Iris pigment epithelial cell (primary cell): ENCODE measurements around the gene PCSK2.
A peak's percentile ranks its signal among the peaks of the same experiment; 100 is the strongest.

Source experiments
- DNase-seq: peaks from one replicate; pipeline ENCODE4 v3.0.0-alpha.2; 2011; ENCODE audit warnings: low read depth

The PCSK2 gene

DNA sequence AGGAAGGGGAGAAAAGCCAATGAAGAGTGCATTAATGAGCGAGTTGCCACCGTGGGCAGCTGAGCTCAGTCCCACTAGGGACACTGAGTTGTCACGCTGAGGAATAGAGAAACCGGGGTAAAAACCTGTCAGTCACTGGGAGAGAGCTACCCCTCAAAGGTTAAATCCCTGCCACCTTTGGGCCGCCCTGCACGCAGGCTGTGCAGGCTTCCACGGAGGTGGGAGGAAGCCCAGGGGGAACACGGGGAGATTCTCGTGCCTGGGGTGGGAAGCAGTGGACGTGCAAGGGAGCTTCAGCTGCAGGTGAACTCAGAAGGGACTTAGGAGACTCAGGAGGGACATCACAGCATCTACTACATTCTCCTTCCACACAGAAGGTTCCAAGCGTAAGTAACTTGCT lies 253.9 kb downstream of the PCSK2 start:
- no peak for DNase-seq

DNA sequence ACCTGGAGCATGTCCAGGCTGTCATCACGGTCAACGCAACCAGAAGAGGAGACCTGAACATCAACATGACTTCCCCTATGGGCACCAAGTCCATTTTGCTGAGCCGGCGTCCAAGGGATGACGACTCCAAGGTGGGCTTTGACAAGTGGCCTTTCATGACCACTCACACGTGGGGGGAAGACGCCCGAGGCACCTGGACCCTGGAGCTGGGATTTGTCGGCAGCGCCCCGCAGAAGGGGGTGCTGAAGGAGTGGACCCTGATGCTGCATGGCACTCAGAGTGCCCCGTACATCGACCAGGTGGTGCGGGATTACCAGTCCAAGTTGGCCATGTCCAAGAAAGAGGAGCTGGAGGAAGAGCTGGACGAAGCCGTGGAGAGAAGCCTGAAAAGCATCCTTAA lies 254.8 kb downstream of the PCSK2 start:
- DNase-seq = no peak

DNA sequence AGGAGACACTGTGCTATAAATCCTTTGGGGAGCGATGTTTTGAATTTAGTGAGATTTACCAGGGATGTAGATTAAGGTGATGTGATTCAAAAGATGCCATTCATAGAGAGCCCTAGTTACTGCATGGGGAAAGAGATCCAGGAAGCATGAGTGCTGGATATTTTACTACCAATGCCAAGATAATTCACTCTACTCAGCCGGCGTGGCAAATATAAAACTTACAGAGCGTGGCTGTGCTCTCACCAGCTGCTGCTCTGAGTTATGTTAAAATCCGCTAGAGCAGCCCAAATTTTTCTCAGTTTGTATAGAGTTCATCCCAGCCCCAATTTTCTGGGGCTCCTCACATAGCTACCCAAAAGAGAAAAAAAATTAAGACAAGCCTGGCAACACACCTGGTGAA lies 255.7 kb downstream of the PCSK2 start:
- DNase-seq = no peak

DNA sequence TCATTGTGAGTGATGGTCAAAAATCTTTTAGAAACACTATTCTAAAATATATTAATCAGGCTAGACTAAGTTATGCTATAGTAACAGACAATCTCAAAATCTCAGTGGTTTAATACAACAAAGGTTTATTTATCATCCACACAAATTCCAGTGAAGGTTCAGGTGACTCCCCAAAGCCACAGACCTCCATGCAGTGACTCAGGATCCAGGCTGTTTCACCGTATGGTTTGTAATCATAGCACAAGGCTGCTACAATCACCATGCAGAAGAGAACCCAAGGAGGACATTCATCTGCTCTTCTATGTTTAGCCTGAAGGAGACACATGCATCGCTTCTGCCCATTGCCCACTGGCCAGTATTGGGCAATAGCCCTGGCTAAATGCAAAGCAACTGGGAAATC lies 258.2 kb downstream of the PCSK2 start:
- no peak for DNase-seq

DNA sequence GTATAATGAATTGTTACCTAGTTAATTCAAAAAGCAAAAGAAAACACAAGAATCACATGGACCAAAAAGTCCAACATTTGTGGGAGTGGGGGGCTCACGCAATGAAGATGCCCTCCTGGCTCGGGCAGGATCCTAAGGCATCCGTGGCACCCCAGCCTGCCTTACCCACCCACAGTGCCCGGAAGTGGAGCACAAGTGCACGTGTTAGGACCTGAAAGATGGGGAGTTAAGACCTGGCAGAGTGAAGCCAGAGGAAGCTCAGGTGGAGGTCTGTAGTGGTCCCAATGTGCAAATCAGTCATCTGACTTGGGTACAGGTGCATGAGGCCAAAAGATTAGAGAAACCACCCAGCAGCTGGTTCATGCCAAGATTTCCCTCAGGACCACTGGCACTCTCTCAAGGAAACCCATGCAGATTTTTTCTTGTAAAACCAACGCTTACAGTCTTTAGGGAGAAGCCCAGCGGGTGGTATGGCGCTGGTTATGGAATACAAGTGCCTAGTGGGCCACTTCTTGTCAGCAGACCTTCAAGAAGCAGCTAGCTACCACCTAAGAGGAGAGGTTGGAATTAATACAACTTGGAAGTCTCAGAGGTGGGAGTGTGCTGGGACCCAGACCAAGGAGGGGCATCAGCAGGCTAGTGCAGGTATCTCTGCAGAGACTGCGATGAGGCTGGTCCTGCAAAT lies 262.2 kb downstream of the PCSK2 start:
- DNase-seq = no peak

DNA sequence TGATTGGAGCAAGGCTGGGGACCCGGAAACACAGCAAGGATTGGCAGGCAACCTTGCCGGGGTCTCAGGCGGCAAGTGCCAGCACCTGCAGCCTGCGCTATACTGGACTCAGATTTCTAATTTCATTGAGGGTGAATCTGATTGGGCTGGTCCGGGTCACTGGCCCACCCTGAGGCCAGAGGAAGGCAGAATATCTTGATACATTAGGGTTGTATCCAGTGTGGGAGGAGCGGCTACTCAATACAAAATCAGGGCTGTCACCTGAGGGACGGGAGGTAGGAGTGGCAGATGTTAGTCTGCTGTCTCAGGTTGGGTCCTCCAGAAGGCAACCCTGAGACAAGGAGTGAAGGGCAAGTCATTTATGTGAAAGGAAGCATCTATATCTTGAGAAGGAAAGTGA lies 263.7 kb downstream of the PCSK2 start:
- DNase-seq = no peak

DNA sequence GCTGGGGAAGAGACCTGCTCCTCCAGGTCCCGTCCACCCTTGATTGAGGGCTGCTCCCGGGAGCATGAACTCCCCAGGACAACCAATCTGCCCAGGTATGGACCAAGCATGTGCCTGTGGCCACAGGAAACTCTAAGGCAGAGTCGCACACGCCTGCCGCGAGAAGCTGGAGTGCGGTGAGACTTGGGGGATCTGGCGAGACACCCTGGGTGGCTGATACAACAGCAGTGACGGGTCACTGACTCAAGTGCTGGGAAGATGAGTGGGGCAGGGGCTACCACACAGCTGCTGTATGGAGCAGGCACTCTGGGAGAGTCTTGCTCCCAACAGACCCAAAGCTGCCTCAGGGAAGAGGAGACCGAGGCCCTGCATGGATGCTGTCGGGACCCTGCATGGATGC lies 264.2 kb downstream of the PCSK2 start:
- no peak for DNase-seq

DNA sequence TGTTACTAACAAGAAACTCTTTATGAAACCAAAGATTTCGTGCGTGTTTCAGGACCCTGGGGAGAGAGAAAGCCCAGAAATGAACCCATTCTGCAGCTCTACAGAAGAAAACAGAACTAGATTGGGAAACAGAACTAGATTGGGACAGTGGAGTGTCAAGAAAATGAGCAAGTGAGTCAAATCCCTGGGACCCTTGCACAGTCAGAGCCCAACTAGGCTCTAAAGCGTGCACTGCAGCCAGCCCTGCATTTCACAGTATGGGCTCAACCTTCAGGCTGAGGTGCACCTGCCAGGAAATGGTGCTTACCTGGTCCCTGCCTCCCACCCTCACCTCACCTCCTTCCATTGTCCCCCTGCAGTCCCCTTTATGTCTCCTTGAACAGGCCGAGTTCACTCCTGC lies 264.6 kb downstream of the PCSK2 start:
- DNase-seq = no peak

DNA sequence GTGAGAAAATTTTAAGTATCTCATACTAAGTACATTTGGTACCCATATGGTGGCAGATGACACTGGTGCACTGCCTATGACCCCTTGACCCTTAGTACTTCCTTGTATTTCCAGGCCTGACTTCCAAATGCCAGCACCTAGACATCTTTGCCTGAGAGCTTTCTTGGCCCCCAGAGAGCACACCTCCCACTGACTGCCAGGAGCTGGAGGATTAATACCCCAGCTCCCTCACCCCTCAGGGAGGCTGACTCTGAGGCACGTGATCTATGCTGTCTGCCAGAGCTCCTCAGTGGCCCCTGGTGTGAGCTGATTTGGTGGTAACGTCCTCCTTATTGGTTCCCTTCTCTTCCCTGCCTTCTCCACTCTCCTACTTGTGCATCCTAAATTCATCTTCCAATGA lies 266.3 kb downstream of the PCSK2 start:
- DNase-seq = no peak

DNA sequence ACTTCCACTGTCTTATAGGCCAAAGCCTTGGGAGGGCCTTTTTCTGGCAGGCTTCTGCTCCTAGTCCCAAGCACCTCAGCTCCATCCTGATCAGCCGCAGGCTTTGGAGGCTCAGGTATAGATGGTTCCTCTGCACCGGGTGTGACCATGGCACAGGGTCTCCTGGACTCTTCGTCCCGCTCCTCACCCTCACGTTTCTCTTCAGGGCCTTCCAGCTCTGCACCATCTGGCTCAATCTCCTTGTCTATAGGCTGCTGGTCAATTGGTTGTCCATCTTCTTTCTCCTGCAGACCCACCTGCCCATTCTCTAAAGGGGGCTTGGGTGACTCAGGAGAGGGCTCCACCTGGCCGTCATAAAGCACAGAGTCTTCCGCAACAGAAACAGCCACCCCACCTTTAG lies 267.4 kb downstream of the PCSK2 start:
- no peak for DNase-seq

DNA sequence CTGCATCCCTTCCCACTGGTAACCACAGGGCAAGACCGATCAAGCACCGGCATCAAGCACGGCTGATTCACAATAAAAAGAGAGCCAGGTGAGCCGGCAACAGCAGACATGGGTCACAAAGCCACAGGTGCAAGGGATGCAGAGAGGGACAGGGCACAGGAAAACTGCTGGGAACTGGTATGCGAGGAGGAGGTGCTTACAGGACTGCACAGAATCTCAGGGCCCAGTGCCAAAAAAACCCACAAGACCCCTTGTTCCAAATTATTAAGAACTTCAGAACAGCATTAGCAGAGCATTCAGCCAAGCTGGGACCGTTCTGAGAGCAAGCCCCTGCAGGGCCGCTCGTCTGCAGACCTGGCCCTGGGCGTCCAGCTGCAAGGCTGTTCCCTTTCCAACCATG lies 269.0 kb downstream of the PCSK2 start:
- no peak for DNase-seq

DNA sequence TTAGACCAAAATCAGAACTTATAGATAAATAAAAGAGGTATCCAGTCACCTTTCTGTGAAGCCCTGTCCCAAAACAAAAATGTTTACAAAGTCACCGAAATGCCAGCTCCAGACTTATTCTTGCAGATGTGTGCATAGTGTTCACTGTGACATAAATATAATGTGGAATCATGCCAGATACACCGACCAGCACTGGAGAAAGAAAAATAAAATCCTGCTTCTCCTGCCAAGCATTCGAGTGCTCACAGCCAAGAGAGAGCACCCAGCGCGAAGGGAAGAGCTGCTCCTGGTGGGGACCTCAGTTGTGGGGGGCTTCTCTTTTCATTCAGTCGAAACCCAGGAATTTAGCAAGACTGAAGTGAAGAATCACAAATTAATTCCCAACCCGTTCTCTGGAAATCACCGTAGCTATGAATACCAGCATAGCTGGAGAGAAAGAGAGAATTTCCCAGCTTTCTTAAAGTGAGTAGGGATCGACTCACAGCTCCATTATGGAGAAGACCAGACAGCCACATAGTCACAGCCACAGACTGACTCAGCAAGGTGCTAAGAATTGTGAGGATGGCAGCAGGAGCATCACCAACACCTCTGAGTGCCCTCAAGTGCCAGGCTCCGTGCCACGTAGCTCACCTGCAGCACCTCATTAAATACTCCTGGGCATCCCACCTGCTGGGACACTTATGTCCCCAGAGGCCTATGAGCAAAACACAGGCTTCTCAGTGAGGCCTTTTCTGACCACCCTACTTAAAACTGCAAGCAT lies 271.2 kb downstream of the PCSK2 start:
- DNase-seq = peak; percentile 17

DNA sequence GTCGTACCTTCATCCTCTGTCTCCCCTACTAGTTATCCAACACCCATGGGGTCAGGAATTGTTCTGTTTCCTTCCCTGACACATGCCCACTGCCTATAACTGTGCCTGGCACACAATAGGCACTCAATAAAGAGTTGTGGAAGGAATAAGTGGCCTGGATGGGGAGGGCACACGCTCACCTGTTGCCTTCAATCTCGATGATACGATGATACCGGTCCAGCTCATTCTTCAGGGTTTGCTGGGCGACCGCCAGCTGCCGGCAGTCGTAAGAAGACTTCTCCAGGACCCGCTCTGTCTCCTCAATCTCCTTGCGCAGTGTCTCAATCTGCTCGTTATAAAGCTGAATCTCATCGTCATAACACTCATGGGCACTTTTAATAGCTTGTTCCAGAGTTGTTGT lies 271.8 kb downstream of the PCSK2 start:
- DNase-seq = no peak

DNA sequence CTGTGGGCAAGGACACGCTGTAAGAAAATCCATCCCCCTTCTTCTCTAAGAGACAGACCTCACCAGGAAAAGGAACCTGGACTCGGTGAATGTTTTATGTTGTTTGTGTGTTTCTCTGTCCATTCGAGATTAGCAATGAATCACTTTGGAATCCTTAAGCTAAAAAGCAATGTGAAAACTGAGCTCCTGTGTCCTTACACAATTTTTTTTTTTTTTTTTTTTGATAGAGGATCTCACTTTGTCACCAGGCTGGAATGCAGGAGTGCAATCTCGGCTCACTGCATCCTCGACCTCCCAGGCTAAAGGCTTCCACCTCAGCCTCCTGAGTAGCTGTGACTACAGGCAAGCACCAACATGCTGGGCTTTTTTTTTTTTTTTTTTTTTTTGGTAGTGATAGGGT lies 272.2 kb downstream of the PCSK2 start:
- peak; percentile 67 for DNase-seq

DNA sequence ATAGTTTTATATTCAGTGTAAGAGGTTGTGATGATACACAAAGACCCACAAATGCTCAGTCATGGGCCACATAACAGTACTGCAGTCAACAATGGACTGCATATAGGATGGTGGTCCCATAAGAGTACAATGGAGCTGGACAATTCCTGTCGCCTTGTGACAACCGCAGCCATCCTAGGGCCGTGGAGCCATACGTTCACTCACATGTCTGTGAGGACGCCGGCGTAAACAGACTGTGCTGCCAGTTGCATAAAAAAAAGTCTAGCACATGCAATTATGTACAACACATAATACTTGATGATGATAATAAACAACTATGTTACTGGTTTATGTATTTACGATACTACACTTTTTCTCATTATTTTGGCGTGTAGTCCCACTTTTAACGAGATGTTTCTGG lies 273.4 kb downstream of the PCSK2 start:
- DNase-seq = no peak

DNA sequence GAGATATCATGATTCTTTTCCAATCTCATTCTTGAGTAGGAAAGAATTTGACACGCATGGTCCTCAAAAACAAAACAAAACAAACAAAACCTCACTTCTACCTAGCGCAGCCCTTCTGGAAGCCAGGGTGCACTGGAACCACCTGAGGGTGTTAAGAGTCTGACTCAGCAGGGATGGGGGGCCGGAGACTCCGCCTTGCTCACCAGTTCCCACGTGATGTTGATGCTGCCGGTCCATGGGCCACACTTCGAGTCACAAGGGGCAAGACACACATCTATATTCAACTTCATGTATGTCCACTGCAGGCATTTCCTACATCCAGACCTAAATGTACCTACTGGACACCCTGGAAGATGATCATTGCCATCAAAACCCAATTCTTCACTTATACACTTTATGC lies 274.0 kb downstream of the PCSK2 start:
- no peak for DNase-seq

DNA sequence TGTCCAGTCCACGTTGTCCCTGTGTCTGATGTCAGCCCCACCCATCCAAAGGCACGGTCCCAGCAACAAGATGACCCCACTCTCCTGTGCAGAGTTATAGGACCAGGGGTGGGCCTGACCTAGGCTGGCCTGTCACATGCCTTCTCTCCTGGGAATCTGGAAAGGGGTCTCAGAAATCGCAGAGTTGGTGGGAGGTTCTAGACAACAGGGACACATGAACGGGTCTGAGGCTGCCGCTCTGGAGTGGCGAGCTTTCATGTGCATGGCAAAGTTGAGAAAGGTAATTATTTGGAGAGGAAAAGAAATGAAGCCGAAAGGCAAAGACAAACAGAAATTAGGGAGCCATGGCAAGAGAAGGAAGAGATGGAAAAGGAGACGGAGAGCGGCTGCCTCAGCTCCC lies 274.9 kb downstream of the PCSK2 start:
- no peak for DNase-seq

DNA sequence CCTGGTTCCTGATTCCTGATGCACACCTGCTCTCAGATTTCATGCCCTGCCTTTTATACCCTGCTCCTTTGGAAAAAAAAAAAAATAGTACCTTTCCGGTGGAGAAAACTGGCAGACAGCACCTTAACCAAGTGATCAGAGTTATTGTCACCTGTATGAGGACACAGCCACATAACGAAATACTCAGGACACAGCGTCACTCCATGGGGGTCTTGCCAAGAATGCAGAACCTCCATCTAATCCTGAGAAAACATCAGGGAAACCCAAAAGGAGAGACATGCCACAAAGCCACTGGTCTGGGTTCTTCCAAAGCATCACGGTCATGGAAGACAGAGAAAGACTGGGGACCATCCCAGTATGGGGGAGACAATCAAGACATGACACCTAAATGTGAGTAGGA lies 275.3 kb downstream of the PCSK2 start:
- DNase-seq = no peak

DNA sequence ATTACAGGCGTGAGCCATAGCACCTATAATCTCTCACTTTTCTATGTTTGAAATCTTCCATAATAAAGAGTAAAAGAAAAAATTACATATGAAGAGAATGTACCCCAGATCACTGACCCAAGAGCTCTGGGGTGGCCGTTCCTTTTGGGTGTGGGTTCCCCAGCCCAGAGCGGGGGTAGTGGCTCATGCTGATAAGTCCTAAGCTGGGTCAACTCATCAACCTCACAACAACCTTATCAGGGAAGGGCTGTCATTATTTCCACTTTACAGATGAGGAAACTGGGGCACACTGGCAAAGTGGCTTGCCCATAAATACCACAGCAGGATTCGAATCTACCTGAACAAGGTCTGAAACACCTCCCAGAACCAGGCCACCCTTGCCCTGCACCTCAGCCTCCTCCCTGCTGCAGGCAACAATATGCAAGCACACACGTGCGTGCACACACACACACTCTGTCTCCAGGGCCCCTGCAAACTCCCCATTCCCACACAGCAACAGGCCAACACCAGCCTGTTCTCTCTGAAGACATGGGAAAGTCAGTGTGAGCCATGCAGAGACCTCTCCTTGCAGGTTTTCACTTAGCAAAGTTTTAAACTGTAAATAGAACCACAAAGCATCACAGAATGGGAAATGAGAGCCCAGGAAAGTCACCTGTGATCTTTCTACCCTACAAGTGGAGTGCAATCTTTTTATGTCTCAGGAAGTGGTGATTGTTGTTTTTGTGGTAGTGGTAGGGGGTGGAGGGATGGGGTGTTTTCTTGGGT lies 276.6 kb downstream of the PCSK2 start:
- DNase-seq = no peak

DNA sequence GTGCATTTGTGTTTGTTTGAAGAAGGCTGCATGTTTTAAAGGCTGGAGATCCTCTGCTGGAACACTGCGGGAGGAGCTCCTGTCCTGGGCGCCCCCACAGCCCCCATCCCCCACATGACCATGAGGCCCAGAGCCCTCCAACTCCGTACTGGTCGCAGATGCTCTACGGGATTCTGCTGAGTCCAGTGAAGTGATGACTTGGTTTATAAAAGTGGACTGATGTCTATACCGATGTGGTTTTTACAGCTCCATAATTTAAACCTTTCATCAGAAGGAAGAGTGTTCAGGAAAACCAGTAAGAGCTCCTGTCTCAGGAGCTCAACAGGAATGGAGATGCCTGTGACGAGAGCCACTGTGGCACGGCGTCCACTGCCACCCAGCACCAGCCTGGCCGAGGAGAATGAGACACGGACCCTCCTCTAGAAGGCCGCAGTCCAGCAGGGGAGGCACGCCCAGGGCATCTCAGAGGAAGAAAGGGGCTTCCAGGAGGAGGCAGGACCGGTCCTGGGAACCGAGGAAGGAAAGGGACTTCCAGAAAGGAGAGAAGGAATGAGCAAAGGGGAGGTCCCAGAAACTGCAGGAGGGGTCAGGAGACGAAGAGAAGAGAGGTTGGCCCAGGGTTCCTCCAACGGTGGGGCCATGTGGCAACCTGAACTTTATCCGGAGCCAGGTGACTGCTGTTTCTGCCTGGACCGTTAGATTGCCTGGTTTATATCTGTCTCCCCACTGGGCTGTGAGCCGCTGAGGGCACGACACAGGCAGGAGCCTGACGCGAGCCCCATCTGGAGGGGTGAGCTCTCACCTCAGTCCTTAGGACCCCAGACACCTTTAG lies 277.4 kb downstream of the PCSK2 start:
- DNase-seq = no peak

DNA sequence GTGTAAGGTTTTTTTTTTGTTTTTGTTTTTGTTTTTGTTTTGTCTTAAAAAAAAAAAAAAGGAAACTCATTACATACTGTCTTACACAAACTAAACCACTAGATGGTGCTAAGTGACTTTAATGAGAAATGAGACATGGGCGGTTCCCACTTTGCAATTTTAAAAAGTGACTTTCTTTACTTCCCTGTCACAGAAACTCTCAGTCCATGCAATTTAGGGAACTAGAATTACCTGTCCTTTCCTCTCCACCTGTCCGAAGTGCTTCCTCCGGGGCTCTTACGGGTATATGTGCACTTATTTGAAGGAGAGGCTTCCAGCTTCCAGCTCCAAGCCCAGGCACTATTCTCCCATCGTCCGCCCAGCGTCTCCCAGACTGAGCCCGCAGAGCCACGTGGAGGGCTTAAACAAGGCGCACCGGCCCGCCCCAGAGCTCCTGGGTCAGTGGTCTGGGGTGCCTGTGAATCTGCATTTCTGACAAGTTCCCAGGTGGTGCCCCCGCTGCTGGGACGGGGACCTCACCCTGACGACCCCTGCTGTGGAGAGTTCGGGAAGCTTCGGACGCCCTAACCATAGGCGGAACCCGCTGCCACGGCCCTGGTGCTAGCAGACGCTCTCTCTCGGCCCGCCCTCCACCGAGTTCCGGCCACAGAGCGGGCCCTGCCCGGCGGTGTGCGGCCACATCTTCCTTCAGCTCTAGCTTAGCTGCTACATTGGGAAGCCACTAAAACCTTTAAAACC lies 278.2 kb downstream of the PCSK2 start:
- peak; percentile 57 for DNase-seq
